Activated effector memory CD4-positive, alpha-beta T cell treated with anti-CD3 and anti-CD28 coated beads, Interleukin-2, amount 50 U/mL, for 16 hours (primary cell): ENCODE results near the gene LIG4.

Source experiments
- DNase-seq: peaks from one replicate; pipeline ENCODE4 v3.0.0-alpha.2; 2020

Gene LIG4

GRCh38 chr13:108193806-108194205 is 21.5 kb downstream of the LIG4 start:
- DNase-seq, result no peak

GRCh38 chr13:108190897-108191296 is 24.4 kb downstream of the LIG4 start:
- DNase-seq, result no peak

GRCh38 chr13:108188260-108188659 is 27.1 kb downstream of the LIG4 start:
- DNase-seq, result no peak

DNA sequence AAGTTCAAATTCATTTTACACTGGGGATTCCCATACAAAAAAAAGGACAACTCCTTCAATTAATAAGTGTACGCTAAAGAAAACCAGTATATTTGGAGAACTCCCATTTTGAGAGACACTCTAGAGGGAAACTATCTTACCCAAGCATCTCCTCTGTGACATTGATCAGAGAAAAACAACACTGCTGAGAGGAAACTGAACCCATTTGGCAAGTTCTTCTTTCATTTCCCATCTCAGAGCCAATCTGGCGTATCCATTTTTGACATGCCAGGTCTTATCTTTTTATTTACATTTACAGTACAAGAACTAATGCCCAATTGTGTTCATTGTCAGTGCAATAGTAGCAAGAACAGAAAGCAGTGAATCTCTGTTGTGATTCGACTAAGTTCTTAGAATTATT is 30.1 kb downstream of the LIG4 start:
- no peak for DNase-seq

DNA sequence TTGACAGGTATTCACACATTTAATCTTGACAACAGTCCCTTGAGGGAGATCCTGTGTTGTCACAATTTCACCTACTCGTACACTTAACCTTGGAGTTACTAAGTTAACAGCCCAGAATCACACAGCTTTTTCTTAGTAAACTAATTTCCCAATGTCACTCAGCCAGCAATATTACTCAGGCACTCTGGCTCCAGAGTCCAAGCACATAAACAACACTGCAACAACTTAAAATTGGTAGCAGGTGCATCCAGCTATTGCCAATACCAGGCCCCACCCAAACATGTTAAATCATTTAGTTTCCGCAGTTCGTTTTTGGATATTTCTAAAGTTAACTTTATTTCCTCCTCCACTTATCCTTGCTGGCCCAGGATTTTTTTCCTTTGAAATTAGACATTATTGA is 32.7 kb downstream of the LIG4 start:
- DNase-seq, result no peak

DNA sequence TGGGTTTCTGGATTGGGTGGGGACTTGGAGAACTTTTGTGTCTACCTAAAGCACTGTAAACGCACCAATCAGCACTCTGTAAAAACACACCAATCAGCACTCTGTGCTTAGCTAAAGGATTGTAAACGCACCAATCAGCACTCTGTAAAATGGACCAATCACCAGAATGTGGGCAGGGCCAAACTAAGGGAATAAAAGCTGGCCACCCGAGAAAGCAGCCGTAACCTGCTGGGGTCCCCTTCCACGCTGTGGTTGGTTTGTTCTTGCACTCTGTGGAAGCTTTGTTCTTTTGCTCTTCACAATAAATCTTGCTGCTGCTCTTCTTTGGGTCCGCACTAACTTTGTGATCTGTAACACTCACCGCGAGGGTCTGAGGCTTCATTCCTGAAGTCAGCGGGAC is 37.3 kb downstream of the LIG4 start:
- no peak for DNase-seq

DNA sequence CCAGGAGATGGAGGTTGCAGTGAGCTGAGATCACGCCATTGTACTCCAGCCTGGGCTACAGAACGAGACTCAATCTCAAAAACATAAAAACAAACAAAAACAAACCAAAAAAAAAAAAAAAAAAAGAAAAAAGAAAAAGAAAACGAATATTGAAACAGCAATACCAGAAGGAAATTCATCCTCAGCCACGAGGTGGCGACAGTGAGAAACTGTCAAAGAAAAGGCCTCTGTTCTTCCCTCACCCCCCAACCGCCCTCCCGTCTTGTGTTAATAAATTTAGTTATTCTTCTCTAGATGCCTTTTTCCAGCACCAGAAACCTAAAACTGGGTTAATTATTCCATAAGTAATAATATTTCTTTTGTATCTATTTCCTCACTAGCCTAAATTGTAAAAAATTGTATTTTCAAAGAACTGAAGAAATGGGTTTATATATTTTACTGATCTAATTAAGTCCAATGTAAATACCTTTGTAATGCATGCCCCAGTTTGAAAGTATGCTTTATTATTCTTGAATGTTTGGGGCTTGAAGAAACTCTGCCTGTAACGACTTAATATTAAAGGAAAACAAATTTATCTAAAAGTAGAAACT is 38.6 kb downstream of the LIG4 start:
- DNase-seq, result peak; percentile 79

DNA sequence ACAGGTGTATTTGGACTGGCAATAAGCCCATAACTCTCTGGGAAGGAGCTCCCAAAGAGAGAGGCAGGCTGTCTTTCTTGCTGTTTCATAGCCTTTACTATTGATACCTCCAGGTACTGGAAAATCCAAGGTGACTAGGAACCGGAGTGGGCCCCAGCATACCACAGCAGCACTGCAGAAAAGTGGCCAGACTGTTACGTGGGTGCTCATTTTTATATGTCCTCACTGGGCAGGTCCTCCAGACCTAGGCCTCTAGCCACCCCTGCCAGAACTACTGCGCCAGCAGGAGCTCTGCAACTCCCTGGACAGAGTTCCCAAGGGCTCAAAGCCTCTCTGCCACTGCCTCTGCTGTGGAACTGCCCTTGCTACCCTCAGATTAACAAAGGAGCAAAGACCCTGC is 46.4 kb downstream of the LIG4 start:
- DNase-seq, result no peak

DNA sequence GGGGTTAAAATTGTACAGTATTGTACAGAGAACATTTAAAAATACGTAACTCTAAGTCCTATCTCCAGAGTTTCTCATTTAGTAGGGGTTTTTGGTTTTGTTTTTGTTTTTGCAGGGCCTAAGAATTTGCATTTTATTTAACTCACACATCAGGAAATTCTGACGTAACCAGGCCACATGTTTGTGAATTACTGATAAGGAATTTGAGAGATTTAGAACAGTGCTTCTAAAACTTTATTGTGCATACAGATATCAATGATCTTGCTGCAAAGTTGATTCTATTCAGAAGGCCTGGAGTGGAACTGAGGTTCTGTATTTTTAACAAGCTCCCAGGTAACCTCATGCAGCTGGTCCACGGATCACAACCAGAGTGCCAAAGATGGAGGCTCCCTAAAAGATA is 49.3 kb downstream of the LIG4 start:
- DNase-seq, result no peak

- no peak for DNase-seq
These were observed 56.6 kb downstream of the LIG4 start for GRCh38 chr13:108158746-108159145.
